ENCODE results near the gene PPP1R10. TPM values are rescaled to one million over a fixed set of nuclear protein-coding genes. Genes with fewer than 3 reads are reported as not detected.

Gene PPP1R10
- total RNA-seq, 1 donor from 2014 or later, result 116 TPM

GRCh38 chr6:30571762-30572082 is 45.3 kb downstream of the PPP1R10 start:
- Mint-ChIP-seq H3K27me3 (peaks cover 4% of the 10 kb centered on the region), H3K4me3 (peak overlapping the region; percentile 97), H3K27ac (peak overlapping the region; percentile 98), H3K9me3 (no peaks in the 10 kb centered on the region), H3K4me1 (ENCODE audit: unreplicated experiment) (peaks cover 29% of the 10 kb centered on the region), H3K36me3 (peaks cover 4% of the 10 kb centered on the region)
- DNase-seq (ENCODE audit: extremely low spot score, unreplicated experiment), result no peak
- no peak for TF ChIP-seq CTCF (conservative IDR thresholded peaks at IDR 0.05)

- Mint-ChIP-seq H3K27me3 (peaks cover 4% of the 10 kb centered on the region), H3K4me1 (ENCODE audit: unreplicated experiment) (peaks cover 29% of the 10 kb centered on the region), H3K4me3 (peak within 1 kb of the TSS; percentile 97), H3K36me3 (no peaks in the 10 kb centered on the region), H3K27ac (peak within 1 kb of the TSS; percentile 98), H3K9me3 (no peaks in the 10 kb centered on the region)
- no peak for TF ChIP-seq CTCF (conservative IDR thresholded peaks at IDR 0.05)
- peak; percentile 99 for DNase-seq (ENCODE audit: extremely low spot score, unreplicated experiment)
Observed at GRCh38 chr6:30571075-30571761, 45.8 kb downstream of the PPP1R10 start, which contains the start of gene ABCF1. Gene ABCF1 (plus strand): TSS chr6:30571442. CDS start chr6:30571488, 46 bp downstream.

GRCh38 chr6:30570740-30571074 is 46.3 kb downstream of the PPP1R10 start:
- Mint-ChIP-seq H3K36me3 (no peaks in the 10 kb centered on the region), H3K9me3 (no peaks in the 10 kb centered on the region), H3K4me1 (ENCODE audit: unreplicated experiment) (peaks cover 29% of the 10 kb centered on the region), H3K27ac (peak overlapping the region; percentile 98), H3K27me3 (peaks cover 4% of the 10 kb centered on the region), H3K4me3 (peak overlapping the region; percentile 97)
- TF ChIP-seq CTCF (conservative IDR thresholded peaks at IDR 0.05), result no peak
- DNase-seq (ENCODE audit: extremely low spot score, unreplicated experiment), result no peak

- H3K4me3 Mint-ChIP-seq, result peak overlapping the region; percentile 97
- H3K36me3 Mint-ChIP-seq, result no peaks in the 10 kb centered on the region
- H3K27me3 Mint-ChIP-seq, result peaks cover 4% of the 10 kb centered on the region
- H3K4me1 Mint-ChIP-seq (ENCODE audit: unreplicated experiment), result peaks cover 29% of the 10 kb centered on the region
- no peak for DNase-seq (ENCODE audit: extremely low spot score, unreplicated experiment)
- no peak for TF ChIP-seq CTCF (conservative IDR thresholded peaks at IDR 0.05)
- H3K27ac Mint-ChIP-seq, result peak overlapping the region; percentile 98
- H3K9me3 Mint-ChIP-seq, result no peaks in the 10 kb centered on the region
Observed at GRCh38 chr6:30570263-30570662, 46.8 kb downstream of the PPP1R10 start.

- Mint-ChIP-seq H3K27me3 (peaks cover 4% of the 10 kb centered on the region), H3K27ac (no peak overlapping the region), H3K36me3 (no peaks in the 10 kb centered on the region), H3K4me3 (peak overlapping the region; percentile 30), H3K9me3 (no peaks in the 10 kb centered on the region), H3K4me1 (ENCODE audit: unreplicated experiment) (peaks cover 27% of the 10 kb centered on the region)
- no peak for TF ChIP-seq CTCF (conservative IDR thresholded peaks at IDR 0.05)
- no peak for DNase-seq (ENCODE audit: extremely low spot score, unreplicated experiment)
Observed at GRCh38 chr6:30568245-30568644, 48.8 kb downstream of the PPP1R10 start.

All from type B pancreatic cell (in vitro differentiated cells).